Measurements from ENCODE around the gene LAPTM5.

- TF ChIP-seq, protein P1, sequence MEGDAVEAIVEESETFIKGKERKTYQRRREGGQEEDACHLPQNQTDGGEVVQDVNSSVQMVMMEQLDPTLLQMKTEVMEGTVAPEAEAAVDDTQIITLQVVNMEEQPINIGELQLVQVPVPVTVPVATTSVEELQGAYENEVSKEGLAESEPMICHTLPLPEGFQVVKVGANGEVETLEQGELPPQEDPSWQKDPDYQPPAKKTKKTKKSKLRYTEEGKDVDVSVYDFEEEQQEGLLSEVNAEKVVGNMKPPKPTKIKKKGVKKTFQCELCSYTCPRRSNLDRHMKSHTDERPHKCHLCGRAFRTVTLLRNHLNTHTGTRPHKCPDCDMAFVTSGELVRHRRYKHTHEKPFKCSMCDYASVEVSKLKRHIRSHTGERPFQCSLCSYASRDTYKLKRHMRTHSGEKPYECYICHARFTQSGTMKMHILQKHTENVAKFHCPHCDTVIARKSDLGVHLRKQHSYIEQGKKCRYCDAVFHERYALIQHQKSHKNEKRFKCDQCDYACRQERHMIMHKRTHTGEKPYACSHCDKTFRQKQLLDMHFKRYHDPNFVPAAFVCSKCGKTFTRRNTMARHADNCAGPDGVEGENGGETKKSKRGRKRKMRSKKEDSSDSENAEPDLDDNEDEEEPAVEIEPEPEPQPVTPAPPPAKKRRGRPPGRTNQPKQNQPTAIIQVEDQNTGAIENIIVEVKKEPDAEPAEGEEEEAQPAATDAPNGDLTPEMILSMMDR (IDR thresholded peaks at IDR 0.05), result no peak
- no peak for TF ChIP-seq POLR2A (IDR thresholded peaks at IDR 0.05)
- no peak for TF ChIP-seq POLR2AphosphoS5 (IDR thresholded peaks at IDR 0.05)
Observed at GRCh38 chr1:30758785-30759380, 1.3 kb upstream of the LAPTM5 start.
